Measurements from ENCODE around the gene TBCA. TPM values are rescaled to one million over a fixed set of nuclear protein-coding genes. Genes with fewer than 3 reads are reported as not detected.

Gene TBCA
- polyA plus RNA-seq (2014; cell fraction: cytosol; rRNA removed): 306 and 314 TPM in 2 replicates
- polyA plus RNA-seq (2014; cell fraction: nucleus; rRNA removed): 161 and 202 TPM in 2 replicates

- peak; percentile 92 for DNase-seq (ENCODE audit: low spot score)
Observed at GRCh38 chr5:77775790-77776553, at the start of gene TBCA. TSS of gene TBCA (minus strand) at chr5:77776339. CDS start at chr5:77776257, 82 bp downstream.

DNA sequence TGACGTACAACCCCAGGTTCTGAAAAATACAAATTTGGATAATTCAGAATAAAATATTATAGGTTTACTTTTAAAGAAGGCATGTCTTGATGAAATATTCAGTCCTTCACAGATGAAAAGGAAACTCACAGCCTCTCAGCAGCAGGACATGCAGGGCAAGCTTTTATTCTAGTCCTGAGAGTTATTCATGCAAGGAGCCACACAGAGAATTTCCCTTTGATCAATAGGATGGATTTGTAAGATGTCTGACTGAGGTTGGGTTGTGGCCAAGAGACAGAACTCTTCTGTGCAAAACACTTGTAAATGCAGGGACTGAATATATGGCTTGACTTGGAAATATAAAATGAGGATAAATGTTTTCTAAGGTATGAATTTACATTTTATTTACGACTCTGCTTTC lies 48.8 kb upstream of the TBCA start:
- no peak for DNase-seq (ENCODE audit: low spot score)

- DNase-seq (ENCODE audit: low spot score): no peak
Observed at GRCh38 chr5:77816686-77817085, 40.5 kb upstream of the TBCA start.

DNA sequence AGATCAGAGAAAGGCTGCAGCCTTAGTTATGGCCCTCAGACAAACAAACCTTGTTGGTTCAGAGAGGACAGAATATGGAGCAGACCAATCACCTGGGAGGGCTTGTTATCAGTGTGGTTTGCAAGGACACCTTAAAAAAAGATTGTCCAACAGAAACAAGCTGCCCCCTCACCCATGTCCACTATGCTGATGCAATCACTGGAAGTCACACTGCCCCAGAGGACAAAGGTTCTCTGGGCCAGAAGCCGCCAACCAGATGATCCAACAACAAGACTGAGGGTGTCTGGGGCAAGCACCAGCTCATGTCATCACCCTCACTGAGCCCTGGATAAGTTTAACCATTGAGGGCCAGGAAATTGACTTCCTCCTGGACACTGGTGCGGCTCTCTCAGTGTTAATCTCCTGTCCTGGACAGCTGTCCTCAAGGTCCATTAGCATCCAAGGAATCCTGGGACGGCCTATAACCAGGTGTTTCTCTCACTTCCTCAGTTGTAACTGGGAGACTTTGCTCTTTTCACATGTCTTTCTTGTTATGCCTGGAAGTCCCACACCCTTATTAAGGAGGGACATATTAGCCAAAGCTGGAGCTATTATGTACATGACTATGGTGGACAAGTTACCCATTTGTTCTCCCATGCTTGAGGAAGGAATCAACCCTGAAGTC lies 36.9 kb upstream of the TBCA start:
- DNase-seq (ENCODE audit: low spot score): no peak

DNA sequence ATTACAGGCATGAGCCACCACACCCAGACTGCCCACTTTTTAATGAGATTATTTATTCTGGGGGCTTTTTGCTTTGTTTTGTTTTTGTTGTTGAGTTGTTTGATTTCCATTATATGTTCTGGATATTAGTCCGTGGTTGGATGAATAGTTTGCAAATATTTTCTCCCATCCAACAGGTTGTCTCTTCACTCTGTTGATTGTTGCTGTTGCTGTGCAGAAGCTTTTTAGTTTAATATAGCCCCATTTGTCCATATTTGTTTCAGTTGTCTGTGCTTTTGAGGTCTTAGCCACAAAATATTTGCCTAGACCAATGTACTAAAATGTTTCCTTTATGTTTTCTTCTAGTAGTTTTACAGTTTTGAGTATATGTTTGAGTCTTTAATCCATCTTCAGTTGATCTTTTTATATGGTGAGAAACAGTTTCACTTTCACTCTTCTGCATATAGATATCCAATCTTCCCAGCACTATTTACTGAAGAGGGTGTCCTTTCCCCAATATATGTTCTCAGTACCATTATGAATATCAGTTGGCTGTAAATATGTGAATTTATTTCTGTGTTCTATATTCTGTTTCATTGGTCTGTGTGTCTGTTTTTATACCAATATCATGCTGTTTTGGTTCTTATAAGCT lies 30.2 kb upstream of the TBCA start:
- no peak for DNase-seq (ENCODE audit: low spot score)

GRCh38 chr5:77798456-77798855 lies 22.3 kb upstream of the TBCA start:
- no peak for DNase-seq (ENCODE audit: low spot score)

- DNase-seq (ENCODE audit: low spot score): no peak
Observed at GRCh38 chr5:77797136-77797535, 21.0 kb upstream of the TBCA start.

GRCh38 chr5:77795846-77796245 lies 19.7 kb upstream of the TBCA start:
- DNase-seq (ENCODE audit: low spot score): no peak

DNA sequence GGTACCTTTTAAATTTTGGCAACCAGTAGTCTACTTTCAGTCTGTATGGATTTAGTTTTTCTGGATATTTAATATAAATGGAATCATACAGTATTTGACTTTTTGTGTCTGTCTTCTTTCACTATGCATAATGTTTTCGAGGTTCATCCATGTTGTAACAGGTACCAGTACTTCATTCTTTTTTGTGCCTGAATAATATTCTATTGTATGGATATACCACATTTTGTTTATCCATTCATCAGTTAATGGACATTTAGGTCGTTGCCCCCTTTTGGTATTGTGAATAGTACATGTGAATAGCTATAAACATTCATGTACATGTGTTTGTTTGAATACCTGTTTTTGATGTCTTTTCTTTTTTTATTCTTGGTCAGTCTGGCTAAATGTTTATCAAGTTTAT lies 19.1 kb upstream of the TBCA start:
- DNase-seq (ENCODE audit: low spot score): no peak

DNA sequence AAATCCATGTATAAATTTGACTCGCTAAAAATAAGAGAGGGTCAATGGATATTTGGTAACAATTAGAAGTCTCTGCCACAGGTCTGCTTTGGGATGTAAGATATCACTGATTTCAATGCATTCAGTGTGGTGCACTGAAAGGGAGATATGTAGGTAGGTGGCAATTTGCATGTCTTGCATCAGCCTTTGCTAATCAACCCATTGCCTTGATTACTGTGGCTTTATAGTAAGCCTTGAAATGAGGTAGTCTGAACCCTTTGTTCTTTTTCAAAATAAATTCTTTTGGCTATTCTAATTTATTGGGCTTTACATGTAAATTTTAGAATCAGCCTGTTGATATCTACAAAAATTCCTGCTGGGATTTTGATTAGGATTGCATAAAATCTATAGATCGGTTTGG lies 15.8 kb upstream of the TBCA start:
- DNase-seq (ENCODE audit: low spot score): no peak

- DNase-seq (ENCODE audit: low spot score): no peak
Observed at GRCh38 chr5:77791356-77791755, 15.2 kb upstream of the TBCA start.

DNA sequence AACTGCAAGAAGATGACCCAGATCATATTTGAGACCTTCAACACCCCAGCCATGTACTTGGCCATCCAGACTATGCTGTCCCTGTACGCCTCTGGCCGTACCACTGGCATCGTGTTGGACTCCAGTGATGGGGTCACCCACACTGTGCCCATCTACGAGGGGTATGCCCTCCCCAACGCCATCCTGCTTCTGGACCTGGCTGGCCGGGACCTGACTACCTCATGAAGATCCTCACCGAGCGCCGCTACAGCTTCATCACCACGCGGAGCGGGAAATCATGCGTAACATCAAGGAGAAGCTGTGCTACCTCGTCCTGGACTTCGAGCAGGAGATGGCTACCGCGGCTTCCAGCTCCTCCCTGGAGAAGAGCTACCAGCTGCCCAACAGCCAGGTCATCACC lies 9.1 kb upstream of the TBCA start:
- DNase-seq (ENCODE audit: low spot score): no peak

- no peak for DNase-seq (ENCODE audit: low spot score)
Observed at GRCh38 chr5:77784735-77785134, 8.6 kb upstream of the TBCA start.

DNA sequence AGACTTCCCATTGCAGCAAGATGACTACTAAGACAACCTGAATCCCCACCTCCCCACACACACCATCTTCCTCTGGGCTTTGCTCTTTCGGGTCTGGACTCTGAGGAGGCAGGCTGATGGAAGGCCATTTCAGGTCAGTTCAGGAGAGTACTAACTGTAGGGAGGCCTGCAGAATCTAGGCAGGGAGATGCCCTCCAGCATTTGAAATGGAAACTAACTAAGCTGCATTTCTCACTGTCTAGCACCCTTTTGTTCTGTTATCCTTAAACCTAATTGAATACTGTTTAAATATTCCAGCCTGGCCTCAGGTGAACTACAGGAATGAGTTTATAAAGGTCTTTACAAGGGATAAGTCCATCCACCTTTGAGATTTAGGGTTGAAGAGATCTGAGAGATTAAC lies 4.9 kb upstream of the TBCA start:
- DNase-seq (ENCODE audit: low spot score): no peak

GRCh38 chr5:77778881-77779438 lies 2.8 kb upstream of the TBCA start:
- DNase-seq (ENCODE audit: low spot score): no peak

DNA sequence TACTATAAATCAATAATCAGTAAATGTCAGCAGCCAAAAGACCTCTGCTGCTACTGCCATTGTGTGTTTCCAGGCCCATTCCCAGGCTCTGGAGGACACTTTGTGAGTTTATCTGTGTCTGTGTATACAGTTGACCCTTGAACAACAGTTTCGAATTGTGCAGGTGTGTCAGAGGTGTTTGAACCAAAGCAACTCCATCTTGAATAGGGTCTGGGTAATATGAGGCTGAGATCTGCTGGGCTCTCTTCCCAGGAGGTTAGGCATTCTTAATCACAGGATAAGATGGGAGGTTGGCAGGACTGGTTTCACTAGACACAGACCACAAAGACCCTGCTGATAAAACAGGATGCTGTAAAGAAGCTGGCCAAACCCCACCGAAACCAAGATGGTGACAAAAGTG lies 2.3 kb upstream of the TBCA start:
- no peak for DNase-seq (ENCODE audit: low spot score)

GRCh38 chr5:77777911-77778310 lies 1.8 kb upstream of the TBCA start:
- DNase-seq (ENCODE audit: low spot score): no peak

GRCh38 chr5:77777281-77777892 lies 1.2 kb upstream of the TBCA start:
- DNase-seq (ENCODE audit: low spot score): no peak

DNA sequence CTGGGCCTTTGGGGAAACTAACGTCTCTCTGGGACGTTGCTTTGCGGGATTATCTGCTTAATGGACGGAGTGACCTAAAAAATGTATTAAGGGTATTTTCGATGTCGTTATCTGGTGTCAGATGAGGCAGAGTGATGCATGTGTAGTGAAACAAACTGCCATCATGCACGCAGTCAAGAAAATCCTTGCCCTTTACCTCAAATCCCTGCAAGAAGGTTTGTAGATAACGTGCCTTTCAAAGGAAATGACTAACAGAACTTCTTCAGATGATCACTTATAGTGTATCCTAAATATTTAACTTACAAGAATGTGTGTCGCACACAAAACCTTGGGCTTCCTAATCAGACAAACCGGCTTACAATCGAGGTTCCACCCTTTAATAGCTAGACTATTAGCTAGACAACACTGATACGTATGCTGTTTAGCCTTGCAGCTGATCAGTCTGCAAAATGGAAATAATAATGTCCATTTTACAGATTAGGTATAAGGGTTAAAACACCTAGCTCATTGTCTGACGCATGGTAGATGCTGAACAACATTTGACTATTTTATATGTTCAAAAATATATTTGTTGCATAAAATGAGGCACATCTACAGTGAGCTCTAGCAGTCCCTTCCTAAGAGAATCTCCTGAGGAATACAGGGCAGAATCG lies 541 bp upstream of the TBCA start:
- DNase-seq (ENCODE audit: low spot score): no peak

- peak; percentile 4 for DNase-seq (ENCODE audit: low spot score)
Observed at GRCh38 chr5:77774981-77775789, 954 bp downstream of the TBCA start.
